Measurements from ENCODE around the gene N4BP2L2. TPM values are rescaled to one million over a fixed set of nuclear protein-coding genes. Genes with fewer than 3 reads are reported as not detected.
A peak's percentile ranks its signal among the peaks of the same experiment; 100 is the strongest.
"Not testable (repeated sequence)": the region's sequence is repeated elsewhere in the genome, so short reads cannot be mapped to it uniquely, and the experiment has no call there.

The N4BP2L2 gene
- polyA plus RNA-seq, result 10 to 100 TPM; 22.0 to 51.1 (median 38.3) TPM

DNA sequence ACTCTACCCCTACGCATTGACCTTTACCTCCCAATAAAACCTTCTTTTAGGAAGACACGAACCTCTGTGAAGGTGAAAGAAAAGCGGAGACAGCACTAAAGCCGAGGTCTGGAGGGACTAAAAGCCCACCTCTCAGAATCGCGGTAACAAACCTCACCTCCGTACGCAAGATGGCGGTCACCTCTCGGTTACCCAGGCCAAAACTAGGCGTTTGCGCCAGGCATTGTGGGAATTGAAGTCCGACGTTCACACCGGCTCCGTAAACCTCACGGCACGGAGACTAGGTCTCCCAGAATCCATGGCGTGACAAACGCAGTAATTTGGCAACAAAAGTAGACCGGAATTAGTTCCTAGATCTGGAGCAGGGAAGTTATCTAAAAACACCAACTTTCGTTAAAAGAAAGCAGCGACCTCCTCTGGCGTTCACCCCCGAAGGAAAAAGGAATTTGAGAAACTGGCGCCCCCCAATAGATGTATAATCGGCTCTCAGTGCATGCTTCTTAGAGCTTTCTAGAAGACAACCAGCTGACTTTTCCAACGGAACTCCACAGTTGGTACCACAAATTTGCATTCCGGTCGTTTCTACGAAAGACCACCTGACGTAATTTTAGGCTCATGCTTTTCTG is at the start of gene N4BP2L2:
Gene N4BP2L2, minus strand, starts transcription at position 175 of the 626 bp plus-strand sequence. CDS start 1,768 bp downstream, outside the sequence.
- WGBS, 3 donors, result 1 to 2% (median 1%) methylated on average over 32 of the region's 32 CpGs
- H3K27ac ChIP-seq (ENCODE audit: low read depth, low read length), result peak within 1 kb of the TSS; percentile 45

DNA sequence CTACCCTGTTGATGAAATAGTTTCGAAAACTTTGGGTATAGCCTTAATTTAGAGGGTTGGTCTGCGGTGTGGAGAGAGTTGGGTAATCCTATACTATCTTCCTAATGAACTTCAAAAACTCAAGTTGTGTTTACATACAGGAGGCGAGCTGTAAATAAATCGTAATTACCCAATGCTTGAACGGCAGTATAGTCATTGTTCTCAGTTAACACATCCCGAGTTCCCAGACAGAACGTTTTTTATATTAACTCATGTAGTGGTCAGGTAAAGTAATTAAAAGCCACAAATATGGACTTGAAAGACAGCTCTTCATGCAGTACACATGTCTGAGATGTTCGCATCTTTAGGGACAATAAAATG is 49.2 kb upstream of the N4BP2L2 start:
- no peak overlapping the region for H3K27ac ChIP-seq (ENCODE audit: low read depth, low read length)
- 1 to 3% (median 2%) methylated on average over 8 of the region's 8 CpGs for WGBS, 3 donors

DNA sequence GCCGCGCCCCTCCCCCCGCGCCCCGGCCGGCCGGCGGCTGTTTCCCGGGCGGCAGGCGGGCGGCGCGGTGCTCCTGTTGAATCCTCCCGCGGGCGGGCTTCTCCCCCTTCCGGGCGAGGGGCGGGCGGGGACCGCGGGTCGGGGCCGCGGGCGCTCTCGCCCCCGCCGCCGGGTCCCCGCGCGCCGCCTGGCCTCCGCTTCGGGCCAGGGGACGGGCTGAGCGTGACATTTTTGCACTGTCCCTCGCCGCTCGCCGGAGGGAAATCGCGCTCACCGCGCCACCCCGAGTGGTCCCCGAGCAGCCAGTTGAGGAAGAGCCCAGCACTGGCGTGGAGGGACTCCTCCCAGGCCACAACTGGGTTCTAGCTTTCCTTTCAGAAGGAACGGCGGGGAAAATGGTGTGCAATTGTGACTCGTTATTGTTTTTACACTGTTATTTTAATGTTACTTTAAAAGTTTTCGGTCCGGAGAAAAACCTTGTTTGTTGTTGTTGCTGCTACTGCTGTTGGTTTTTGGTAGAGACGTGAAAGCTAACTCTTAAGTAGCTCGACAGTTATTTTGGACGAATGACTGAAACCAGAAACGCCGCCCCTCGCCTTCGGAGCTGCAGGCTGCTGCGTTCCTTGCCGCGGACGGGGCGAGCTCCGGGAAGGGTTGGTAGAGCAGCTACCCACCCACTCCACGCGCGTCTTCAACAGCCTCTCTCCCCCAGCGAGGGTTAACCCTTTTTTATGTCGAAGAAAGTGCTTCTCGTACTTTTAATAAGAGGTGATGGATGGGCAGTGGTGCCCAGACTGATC is 48.6 kb upstream of the N4BP2L2 start:
- WGBS, 3 donors, result 0 to 1% (median 1%) methylated on average over 39 to 73 of the region's 74 CpGs
- H3K27ac ChIP-seq (ENCODE audit: low read depth, low read length), result no peak overlapping the region

DNA sequence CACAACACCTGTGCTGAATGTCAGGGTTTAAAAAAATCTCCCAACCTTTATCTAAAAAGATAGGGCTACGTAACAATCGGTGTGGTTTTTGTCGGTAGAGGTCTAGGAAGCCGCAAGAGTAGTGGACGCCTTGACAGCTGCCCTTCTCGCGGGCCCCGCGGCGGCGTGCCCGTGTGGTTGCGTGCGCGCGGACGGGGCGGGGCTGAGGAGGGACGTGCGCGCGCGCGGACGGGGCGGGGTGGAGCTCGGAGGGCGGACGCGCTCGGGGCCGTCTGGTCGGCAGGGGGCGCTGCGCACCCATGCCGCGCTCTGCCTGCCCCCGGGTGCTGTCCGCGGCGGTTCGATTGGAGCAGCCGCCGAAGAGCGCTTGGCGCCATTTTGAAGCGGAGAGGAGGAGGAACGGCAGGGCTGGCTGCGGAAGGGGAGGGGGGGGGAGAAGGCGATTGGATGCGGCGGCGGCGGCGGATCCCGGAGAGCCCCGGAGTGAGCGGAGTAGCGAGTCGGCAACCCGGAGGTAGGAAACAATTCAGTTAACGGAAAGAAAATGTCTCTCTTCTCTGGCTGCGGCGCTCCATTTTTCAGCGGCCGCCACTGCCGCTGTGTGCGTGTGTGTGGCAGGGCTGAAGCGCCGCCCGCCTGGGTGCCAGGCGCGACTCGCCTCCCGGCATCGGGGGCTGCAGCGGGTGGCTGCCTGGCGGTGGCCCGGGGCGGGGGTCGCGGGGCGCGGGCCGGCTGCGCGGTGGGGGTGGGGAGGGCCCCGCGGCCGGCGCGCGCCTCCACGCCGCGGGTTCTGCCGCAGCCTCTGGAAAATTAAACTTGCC is 47.7 kb upstream of the N4BP2L2 start, which contains the start of gene PDS5B:
Gene PDS5B, plus strand, starts transcription at position 373 of the 821 bp plus-strand sequence. CDS start 62,321 bp downstream, outside the sequence.
- no peak within 1 kb of the TSS for H3K27ac ChIP-seq (ENCODE audit: low read depth, low read length)
- 0 to 1% (median 1%) methylated on average over 72 to 97 of the region's 97 CpGs for whole genome bisulfite sequencing, 3 donors

DNA sequence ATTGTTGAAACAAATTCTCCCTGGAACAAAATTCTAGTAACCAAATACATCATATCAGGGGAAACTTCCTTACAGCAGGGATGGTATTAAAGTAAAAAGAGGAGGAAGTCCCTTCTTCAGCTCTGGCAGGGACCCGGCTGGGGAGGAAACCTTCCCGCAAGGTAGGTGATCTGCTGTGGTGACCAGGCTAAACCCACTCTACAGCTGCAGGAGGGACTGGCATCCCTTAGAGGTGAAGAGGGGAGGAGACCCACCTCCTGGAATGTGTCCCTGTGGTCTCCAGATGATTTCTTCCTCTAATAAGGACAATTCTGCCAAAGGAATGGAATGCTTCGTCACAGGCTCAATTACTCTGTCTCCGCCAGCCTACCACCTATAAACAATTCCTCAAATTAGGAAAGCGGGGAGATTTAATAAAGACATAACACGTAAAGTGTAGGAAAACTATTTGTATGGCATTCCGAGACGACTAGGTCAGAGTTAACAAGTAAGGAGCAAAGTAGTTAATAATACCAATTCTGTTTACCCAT is 47.0 kb upstream of the N4BP2L2 start:
- H3K27ac ChIP-seq (ENCODE audit: low read depth, low read length), result no peak overlapping the region

DNA sequence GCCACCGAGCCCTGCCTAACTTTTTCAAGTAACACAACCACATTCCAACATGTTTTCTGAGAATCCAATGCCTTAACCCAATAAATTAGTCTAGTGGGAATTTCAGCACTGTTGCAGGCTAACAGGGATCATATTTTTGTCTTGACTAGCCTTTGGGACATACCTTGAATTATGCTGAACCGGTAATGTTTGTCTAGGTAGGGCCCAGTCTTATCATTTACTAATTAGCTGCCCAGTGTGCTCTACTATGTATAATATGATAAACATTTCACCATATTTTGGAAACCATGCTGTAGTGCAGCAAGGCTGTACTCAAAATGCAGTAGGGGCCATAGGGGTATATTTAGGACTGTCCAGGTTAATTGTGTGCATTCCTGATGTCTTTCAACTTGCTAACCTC is 44.4 kb upstream of the N4BP2L2 start:
- H3K27ac ChIP-seq (ENCODE audit: low read depth, low read length), result no peak overlapping the region
- WGBS, 3 donors, result 82 to 94% (median 91%) methylated on average over 2 of the region's 2 CpGs

More for the DNA sequence above, 47.0 kb upstream of the N4BP2L2 start:
- 7 to 13% (median 8%) methylated on average over 8 of the region's 8 CpGs for WGBS, 3 donors

DNA sequence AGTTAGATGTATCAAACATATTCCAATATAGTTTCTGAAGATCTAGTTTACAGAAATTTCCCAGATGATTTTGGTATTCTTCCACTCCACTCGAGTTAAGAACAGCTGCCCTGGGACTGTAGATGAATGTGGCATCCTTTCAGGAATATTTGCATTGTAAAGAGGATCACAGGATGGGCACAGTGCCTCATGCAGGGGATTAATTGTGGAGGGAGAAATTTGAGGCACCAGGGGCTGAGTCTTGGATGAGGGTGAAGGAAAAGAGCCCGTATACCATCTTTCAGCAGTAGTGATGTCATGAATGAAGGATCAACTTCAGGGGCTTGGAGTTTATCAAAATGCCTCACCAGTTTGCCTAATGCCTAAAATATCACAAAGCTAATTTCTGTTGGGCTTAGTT is 43.7 kb upstream of the N4BP2L2 start:
- 69 to 79% (median 69%) methylated on average over 2 of the region's 2 CpGs for WGBS, 3 donors
- H3K27ac ChIP-seq (ENCODE audit: low read depth, low read length), result no peak overlapping the region

DNA sequence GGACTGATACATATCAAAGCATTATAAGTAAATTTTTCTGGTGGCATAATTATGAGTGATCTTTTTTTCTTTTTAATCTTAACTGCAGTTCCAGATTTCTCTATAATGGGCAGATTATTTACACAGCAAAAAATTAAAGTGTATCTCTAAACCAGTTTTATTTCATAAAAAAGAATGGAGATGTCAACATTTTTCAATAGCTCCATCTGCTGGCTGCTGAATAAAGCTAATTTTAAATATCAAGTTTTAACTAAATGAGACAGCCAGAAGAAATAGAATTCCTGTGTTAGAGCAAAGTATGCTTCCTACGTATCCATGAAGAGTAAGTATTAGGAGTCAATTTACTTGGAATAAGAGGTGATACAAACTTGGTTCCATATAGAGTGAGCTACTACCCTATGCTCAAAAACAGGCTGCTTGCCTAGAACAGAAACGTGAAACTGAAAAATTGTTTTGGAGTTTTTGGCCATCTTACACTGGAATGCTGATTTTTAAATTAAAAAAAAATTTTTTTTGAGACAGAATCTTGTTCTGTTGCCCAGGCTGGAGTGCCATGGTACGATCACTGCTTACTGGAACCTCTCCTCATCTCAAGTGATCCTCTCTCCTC is 42.7 kb upstream of the N4BP2L2 start:
- WGBS, 3 donors, result 53 to 63% (median 58%) methylated on average over 3 of the region's 3 CpGs
- no peak overlapping the region for H3K27ac ChIP-seq (ENCODE audit: low read depth, low read length)

DNA sequence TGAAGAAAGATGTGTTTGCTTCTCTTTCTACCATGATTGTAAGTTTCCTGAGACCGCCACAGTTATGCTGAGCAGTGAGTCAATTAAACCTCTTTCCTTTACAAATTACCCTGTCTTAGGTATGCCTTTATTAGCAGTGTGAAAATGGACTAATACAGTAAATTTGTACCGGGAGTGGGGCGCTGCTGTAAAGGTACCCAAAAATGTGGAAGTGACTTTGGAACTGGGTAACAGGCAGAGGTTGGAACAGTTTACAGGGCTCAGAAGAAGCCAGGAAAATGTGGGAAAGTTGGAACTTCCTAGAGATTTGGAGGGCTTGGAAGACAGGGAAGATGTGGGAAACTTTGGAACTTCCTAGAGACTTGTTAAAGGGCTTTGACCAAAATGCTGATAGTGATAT is 38.4 kb upstream of the N4BP2L2 start:
- WGBS, 3 donors, result 96 to 97% (median 97%) methylated on average over 3 of the region's 3 CpGs

DNA sequence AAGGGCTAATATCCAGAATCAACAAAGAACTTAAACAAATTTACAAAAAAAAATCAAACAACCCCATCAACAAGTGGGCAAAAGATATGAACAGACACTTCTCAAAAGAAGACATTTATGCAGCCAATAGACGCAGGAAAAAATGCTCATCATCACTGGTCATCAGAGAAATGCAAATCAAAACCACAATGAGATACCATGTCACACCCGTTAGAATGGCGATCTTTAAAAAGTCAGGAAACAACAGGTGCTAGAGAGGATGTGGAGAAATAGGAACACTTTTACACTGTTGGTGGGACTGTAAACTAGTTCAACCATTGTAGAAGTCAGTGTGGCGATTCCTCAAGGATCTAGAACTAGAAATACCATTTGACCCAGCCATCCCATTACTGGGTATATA is 37.1 kb upstream of the N4BP2L2 start:
- H3K27ac ChIP-seq (ENCODE audit: low read depth, low read length), result not testable (repeated sequence)
- 68 to 89% (median 85%) methylated on average over 3 to 4 of the region's 4 CpGs for WGBS, 3 donors

More for the DNA sequence above, 38.4 kb upstream of the N4BP2L2 start:
- no peak overlapping the region for H3K27ac ChIP-seq (ENCODE audit: low read depth, low read length)

DNA sequence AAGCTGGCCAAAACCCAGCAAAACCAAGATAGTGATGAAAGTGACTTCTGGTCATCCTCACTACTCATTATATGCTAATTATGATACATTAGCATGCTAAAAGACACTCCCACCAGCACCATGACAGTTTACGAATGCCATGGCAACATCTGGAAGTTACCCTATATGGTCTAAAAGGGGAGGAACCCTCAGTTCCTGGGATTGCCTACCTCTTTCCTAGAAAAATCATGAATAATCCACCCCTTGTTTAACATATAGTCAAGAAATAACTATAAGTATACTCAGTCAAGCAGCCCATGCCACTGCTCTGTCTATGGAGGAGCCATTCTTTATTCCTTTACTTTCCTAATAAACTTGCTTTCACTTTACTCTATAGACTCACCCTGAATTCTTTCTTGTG is 22.2 kb upstream of the N4BP2L2 start:
- not testable (repeated sequence) for H3K27ac ChIP-seq (ENCODE audit: low read depth, low read length)
- 96 to 100% (median 96%) methylated on average over 1 of the region's 1 CpG for WGBS, 3 donors

DNA sequence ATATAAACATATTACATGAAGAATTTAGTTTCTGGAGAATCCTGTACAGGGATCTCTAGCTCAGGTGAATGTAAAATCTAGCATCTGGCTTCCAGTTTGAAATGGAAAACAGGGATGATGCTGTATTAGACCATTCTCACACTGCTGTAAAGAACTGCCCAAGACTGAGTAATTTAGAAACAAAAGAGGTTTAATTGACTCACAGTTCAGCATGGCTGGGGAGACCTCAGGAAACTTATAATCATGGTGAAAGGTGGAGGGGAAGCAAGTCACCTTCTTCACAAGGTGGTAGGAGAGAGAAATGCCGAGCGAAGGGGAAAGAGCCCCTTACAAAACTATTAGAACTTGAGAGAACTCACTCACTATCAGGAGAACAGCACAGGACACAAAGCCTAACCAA is 17.0 kb upstream of the N4BP2L2 start:
- H3K27ac ChIP-seq (ENCODE audit: low read depth, low read length), result no peak overlapping the region
- 94 to 98% (median 98%) methylated on average over 2 of the region's 2 CpGs for WGBS, 3 donors

DNA sequence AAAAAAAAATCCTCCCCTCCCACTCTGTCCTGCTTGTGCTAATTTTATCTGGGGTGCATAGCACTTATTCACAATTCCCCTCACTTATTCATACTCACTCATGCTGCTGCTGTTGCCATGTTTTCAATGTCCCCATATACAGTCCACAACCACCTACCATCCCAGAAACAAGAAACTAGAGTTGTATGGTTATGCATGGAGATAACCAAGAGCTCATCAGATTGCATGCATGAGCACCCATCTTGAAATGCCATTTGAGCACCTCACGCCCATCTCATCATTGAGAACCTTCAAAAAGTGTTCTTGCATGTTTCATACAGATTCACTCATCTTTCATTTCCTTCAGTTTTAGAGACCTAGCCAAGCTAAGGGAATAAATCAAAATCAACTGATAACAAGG is 15.1 kb upstream of the N4BP2L2 start:
- no peak overlapping the region for H3K27ac ChIP-seq (ENCODE audit: low read depth, low read length)
- WGBS, 3 donors, result 80 to 94% (median 94%) methylated on average over 1 of the region's 1 CpG

DNA sequence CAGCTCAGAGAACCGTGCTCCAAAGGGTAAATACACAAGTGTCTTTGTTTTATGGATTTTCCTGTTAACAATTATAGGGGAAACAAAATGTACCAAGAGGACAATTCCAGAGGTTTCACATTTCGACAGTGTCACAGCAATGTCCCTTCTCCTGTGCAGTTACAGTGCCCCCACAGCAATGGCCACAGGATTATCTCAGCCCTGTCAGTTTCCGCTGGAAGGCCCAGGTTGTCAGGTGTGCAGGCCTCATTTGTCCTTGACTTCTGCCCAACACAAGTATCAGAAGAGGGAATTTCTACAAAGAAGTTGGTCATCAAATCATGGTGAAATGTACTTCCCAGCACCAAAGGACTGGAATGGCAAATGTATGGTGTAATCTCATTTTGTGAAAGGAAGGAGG is 11.2 kb upstream of the N4BP2L2 start:
- H3K27ac ChIP-seq (ENCODE audit: low read depth, low read length), result no peak overlapping the region
- WGBS, 3 donors, result 52 to 91% (median 90%) methylated on average over 3 of the region's 3 CpGs

DNA sequence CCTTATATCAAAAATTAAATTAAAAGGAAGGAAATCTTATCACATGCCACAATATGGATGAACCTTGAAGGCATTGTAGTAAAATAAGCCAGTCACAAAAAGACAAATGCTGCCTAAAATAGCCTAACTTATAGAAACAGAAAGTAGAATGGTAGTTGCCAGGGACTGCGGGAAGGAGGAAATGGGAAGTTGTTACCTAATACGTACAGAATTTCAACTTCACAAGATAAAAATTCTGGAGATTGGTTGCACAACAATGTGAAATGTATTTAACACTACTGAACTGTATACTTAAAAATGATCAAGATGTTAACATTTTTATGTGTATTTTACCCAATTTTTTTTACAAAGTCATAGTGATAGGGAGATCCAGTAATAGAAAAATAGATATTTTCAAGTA is 10.2 kb upstream of the N4BP2L2 start:
- H3K27ac ChIP-seq (ENCODE audit: low read depth, low read length), result no peak overlapping the region
- WGBS, 3 donors, result 21 to 51% (median 23%) methylated on average over 2 of the region's 2 CpGs

DNA sequence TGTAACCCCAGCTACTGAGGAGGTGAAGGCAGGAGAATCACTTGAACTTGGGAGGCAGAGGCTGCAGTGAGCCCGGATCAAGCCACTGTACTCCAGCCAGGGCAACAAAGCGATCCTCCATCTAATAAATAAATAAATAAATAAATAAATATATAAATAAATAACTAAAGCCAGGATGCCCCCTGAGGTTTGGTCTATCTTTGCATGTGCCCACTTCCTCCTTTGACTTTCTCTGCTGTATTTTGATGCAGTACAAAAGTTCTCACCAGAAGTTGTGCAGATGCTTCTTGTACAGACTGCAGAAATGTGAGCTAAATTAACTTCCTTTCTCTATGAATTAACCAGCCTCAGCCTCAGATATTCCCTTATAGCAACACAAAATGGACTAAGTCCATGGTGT is 6.5 kb upstream of the N4BP2L2 start:
- 92 to 97% (median 95%) methylated on average over 2 of the region's 2 CpGs for WGBS, 3 donors
- H3K27ac ChIP-seq (ENCODE audit: low read depth, low read length), result no peak overlapping the region

DNA sequence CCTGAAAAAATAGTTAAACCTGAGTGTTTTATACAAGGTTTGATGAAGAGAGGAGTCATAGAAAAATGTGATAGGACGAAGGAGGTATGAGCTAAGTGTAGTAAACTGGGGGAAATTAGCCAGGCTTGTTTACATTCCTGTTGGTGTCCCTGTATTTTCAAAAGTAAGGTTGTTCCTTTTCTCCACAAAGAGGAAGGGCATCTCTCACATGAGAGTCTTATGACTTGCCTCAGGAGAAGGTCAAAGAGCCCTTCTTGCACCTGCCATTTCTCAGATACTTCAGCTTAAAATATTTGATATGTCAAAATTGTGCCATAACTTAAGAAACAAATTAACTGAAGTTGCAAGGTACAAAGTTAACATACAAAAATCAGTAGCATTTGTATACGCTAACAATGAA is 3.6 kb upstream of the N4BP2L2 start:
- H3K27ac ChIP-seq (ENCODE audit: low read depth, low read length), result no peak overlapping the region
- 79 to 86% (median 83%) methylated on average over 2 of the region's 2 CpGs for WGBS, 3 donors

DNA sequence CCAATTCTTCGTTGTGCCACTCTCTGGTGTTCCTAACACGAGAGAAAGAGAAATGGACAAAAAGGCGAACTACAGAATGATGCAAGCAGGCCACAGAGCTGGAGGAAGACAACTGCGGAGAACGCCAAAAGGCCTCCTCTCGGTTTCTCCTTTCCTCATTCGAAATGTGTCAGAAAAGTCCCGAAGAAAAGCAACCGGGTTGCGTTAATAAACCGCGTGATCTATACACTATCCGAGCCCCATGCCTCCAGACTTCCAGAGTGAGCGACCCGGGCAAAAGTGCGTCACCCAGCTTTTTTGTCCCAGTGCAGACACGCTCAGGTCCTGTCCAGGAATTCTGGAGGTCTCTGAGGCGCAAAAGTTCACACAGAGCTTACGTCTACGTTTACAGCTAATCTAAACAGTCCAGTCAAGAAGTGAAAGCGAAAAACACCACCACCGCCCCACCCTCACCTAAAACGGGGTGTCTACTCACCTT is 413 bp downstream of the N4BP2L2 start:
- 0% methylated on average over 23 of the region's 23 CpGs for WGBS, 3 donors
- peak overlapping the region; percentile 45 for H3K27ac ChIP-seq (ENCODE audit: low read depth, low read length)

All from adipose tissue (tissue), 3 donors.